GM12878 (cell line): Measurements from ENCODE around the gene GNAO1. TPM values are rescaled to one million over a fixed set of nuclear protein-coding genes. Genes with fewer than 3 reads are reported as not detected.

Source experiments
- ATAC-seq: fragments of 200-7000 bp; cut with Tn5 transposase; 3 replicates; pipeline ENCODE4 v1.9.1; 2020; ENCODE audit warnings: mild to moderate bottlenecking, moderate library complexity
- BruUV-seq: library from RNA; stranded (reverse); fragments of 400-500 nt; replicated peaks from 2 replicates; lab custom pipeline; 2021; lab: Mats Ljungman, UMichigan
- CTCF ChIA-PET: fragments of 300-600 bp; sonication (Branson Sonifier 250); formaldehyde crosslinking; extraction: SDS; loops from one replicate; lab custom pipeline; 2021; ENCODE audit warnings: inconsistent platforms; lab: Yijun Ruan, JAX
- POLR2A ChIA-PET: fragments of 350-600 bp; formaldehyde crosslinking; extraction: SDS; loops from one replicate; lab custom pipeline; 2021; ENCODE audit warnings: inconsistent platforms; lab: Charles Lee
- RAD21 ChIA-PET: fragments of 300-600 bp; sonication (Branson Sonifier 250); formaldehyde crosslinking; loops from one replicate; lab custom pipeline; 2023; ENCODE audit warnings: antibody characterized with exemption; ENCODE audit not compliant: unreplicated experiment; lab: Charles Lee
- SMC1A ChIA-PET: fragments of 300-600 bp; sonication (Branson Sonifier 250); formaldehyde crosslinking; loops from one replicate; lab custom pipeline; 2023; ENCODE audit not compliant: unreplicated experiment, uncharacterized antibody; lab: Charles Lee
- DNase-seq: peaks from one replicate; pipeline ENCODE4 v3.0.0-alpha.2; 2011; ENCODE audit warnings: low read depth, low spot score
- FAIRE-seq: peaks from 3 replicates; lab custom pipeline; 2011; peaks lifted over from hg19 to GRCh38; lab: Jason Lieb, UNC
- H2AFZ ChIP-seq: 2 replicates; pipeline ENCODE4 v1.6.0; 2011; ENCODE audit warnings: low read depth, low read length, control low read depth; ENCODE audit not compliant: control insufficient read depth
- H3K27ac ChIP-seq: 2 replicates; pipeline ENCODE4 v1.5.1; 2011; ENCODE audit warnings: control low read depth; ENCODE audit not compliant: control insufficient read depth, insufficient read depth
- H3K27me3 ChIP-seq, 2 experiments: replicated peaks in 1 of 2; 2 replicates each; pipeline versions ENCODE4 v1.6.0 to v1.6.1; 2011; ENCODE audit warnings: low read length in 1 of 2; ENCODE audit not compliant: control insufficient read depth in 2 of 2, insufficient read depth in 2 of 2
- H3K36me3 ChIP-seq, 2 experiments: 2 replicates each; pipeline ENCODE4 v1.5.1; 2011; ENCODE audit warnings: low read length in 1 of 2; ENCODE audit not compliant: control insufficient read depth in 2 of 2, insufficient read depth in 2 of 2
- H3K4me1 ChIP-seq: 2 replicates; pipeline ENCODE4 v1.6.1; 2011; ENCODE audit warnings: mild to moderate bottlenecking, low read length, moderate library complexity, mixed read lengths; ENCODE audit not compliant: control insufficient read depth, insufficient read depth
- H3K4me2 ChIP-seq: 2 replicates; pipeline ENCODE4 v1.6.0; 2011; ENCODE audit warnings: control low read depth; ENCODE audit not compliant: control insufficient read depth, insufficient read depth
- H3K4me3 ChIP-seq: fragments of 200-600 bp; sonication (generic); 2 replicates; pipeline ENCODE4 v1.5.1; 2016
- H3K79me2 ChIP-seq: 2 replicates; pipeline ENCODE4 v1.6.0; 2011; ENCODE audit warnings: low read length; ENCODE audit not compliant: control insufficient read depth, insufficient read depth
- H3K9ac ChIP-seq: 2 replicates; pipeline ENCODE4 v1.8.0; 2011; ENCODE audit warnings: low read length, control low read depth, mixed read lengths; ENCODE audit not compliant: control insufficient read depth, insufficient read depth
- H3K9me3 ChIP-seq: replicated peaks from 3 replicates; pipeline ENCODE4 v1.5.1; 2011; ENCODE audit warnings: mild to moderate bottlenecking, low read length; ENCODE audit not compliant: control insufficient read depth, insufficient read depth
- H4K20me1 ChIP-seq: 2 replicates; pipeline ENCODE4 v1.6.0; 2011; ENCODE audit not compliant: control insufficient read depth, insufficient read depth
- CBX5 ChIP-seq: sonication (generic); IDR thresholded peaks from 2 replicates; pipeline ENCODE4 v1.6.1; 2016; ENCODE audit warnings: low read depth, moderate library complexity, mild to moderate bottlenecking, inconsistent platforms
- CEBPZ ChIP-seq: fragments of 150-350 bp; IDR thresholded peaks from 2 replicates; pipeline ENCODE4 v1.6.1; 2016; ENCODE audit warnings: low read depth, low read length
- CHD2 ChIP-seq: IDR thresholded peaks from 2 replicates; pipeline ENCODE4 v1.6.1; 2011; ENCODE audit warnings: low read depth, low read length, improper control_type of control experiment, borderline replicate concordance
- CHD4 ChIP-seq: fragments of 200-600 bp; sonication (generic); IDR thresholded peaks from 2 replicates; pipeline ENCODE4 v1.6.1; 2016; ENCODE audit warnings: mild to moderate bottlenecking
- EED ChIP-seq: sonication (generic); IDR thresholded peaks from 2 replicates; pipeline ENCODE4 v1.6.1; 2016; ENCODE audit warnings: antibody characterized with exemption, low read depth
- EP300 ChIP-seq, 2 experiments: fragments of 150-350 bp in 1 of 2; IDR thresholded peaks; 2 replicates each; pipeline ENCODE4 v1.6.1; 2011 to 2012; ENCODE audit warnings: low read depth in 2 of 2, low read length in 2 of 2, borderline replicate concordance in 1 of 2, improper control_type of control experiment in 1 of 2, inconsistent platforms in 1 of 2; ENCODE audit not compliant: control insufficient read depth in 1 of 2
- HDAC2 ChIP-seq: fragments of 200-600 bp; sonication (generic); IDR thresholded peaks from 2 replicates; pipeline ENCODE4 v1.6.1; 2017
- MEF2A ChIP-seq: IDR thresholded peaks from 2 replicates; pipeline ENCODE4 v1.6.1; 2011; ENCODE audit warnings: low read depth, mild to moderate bottlenecking, low read length, moderate library complexity; ENCODE audit not compliant: insufficient read depth
- NFYA ChIP-seq: IDR thresholded peaks from 2 replicates; pipeline ENCODE4 v1.6.1; 2011; ENCODE audit warnings: low read depth, mild to moderate bottlenecking, low read length, improper control_type of control experiment, borderline replicate concordance
- RUNX3 ChIP-seq: IDR thresholded peaks from 2 replicates; pipeline ENCODE4 v1.6.1; 2012; ENCODE audit warnings: low read length, inconsistent platforms
- SKIL ChIP-seq: fragments of 450-650 bp; IDR thresholded peaks from 2 replicates; pipeline ENCODE4 v1.6.1; 2017; ENCODE audit warnings: mild to moderate bottlenecking, low read depth, inconsistent platforms; ENCODE audit not compliant: poor library complexity, severe bottlenecking
- STAT1 ChIP-seq: fragments of 450-650 bp; conservative IDR thresholded peaks from 2 replicates; pipeline ENCODE4 v1.6.1; 2014; ENCODE audit warnings: antibody characterized with exemption, mild to moderate bottlenecking
- WGBS: methylation state at CpG from one replicate; pipeline ENCODE4 v1.1.6; 2016; ENCODE audit warnings: low lambda C conversion rate; ENCODE audit not compliant: insufficient replicate concordance, insufficient coverage; ENCODE audit errors: missing lambda C conversion rate; 5-methylcytosine and 5-hydroxymethylcytosine counted together
- in situ Hi-C: fragments of 300-500 bp; cut with MboI; formaldehyde crosslinking; loops from 9 replicates; pipeline ENCODE4 v1.14.3; 2018; ENCODE audit warnings: mixed read lengths
- intact Hi-C: fragments of 100-400 bp; cut with micrococcal nuclease; formaldehyde crosslinking; loops from one replicate; pipeline ENCODE4 v1.14.2; 2022; ENCODE audit not compliant: unreplicated experiment
- polyA plus RNA-seq, 11 experiments: library from polyadenylated mRNA; depleted of rRNA in 4 of 11; unstranded in 6 of 11; stranded (reverse) in 5 of 11; fragments of >200 nt; fragmentation: Nextera tagmentation in 4 of 11; fragmentation: Illumina TruSeq in 1 of 11; extraction: Ambion mirVana in 4 of 11; extraction: Trizol in 1 of 11; gene quantifications; 1 replicate in 1 of 11; 2 replicates in 10 of 11; pipeline versions ENCODE4 v1.2.1 to v1.2.3, GENCODE V29; 2011 to 2016; ENCODE audit warnings: inconsistent platforms in 2 of 11, missing spikeins in 2 of 11, low read depth in 1 of 11
- total RNA-seq, 4 experiments: library from RNA; depleted of rRNA in 3 of 4; stranded (reverse); fragments of >200 nt in 3 of 4; fragmentation: Illumina TruSeq in 1 of 4; extraction: Trizol in 1 of 4; gene quantifications; 2 replicates each; pipeline versions ENCODE4 v1.2.1 to v1.2.3, GENCODE V29; 2013 to 2021
- TF ChIP-seq, protein P1 (sequence below): IDR thresholded peaks from 2 replicates; pipeline ENCODE4 v1.6.1; 2012; ENCODE audit warnings: mild to moderate bottlenecking, low read depth, low read length

GNAO1 gene
- total and polyA plus RNA-seq, 10 of the 15 experiments (the other 5 are each of a cell fraction or from before 2014, with no cell fraction given), result 0.05 to 0.28 (median 0.14) TPM; not detected in 6

DNA sequence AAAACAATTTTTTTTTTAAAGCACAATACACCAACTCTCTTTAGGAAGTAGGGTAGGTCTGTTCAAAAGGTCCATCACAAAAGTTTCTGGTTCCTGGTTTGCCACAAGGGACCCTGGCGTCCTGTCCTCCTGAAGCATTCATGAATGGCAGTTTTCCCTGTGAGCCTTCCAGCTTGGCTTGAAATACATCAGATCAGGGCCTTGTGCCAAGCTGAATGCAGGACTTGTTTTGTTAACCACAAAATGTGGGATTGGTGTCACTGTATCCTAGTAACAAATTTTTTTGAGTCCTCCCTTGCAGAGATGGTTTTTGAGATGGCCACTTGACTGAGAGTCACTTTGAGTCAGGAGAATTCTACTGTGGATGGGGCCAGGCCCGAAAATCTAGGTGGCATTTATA, 3.9 kb downstream of the GNAO1 start:
- H3K36me3 ChIP-seq, result no peaks in the 10 kb centered on the region
- intact Hi-C loops, result no loop called here
- no peak overlapping the region for H3K4me3 ChIP-seq
- H3K27ac ChIP-seq, result no peak overlapping the region
- CTCF ChIA-PET, result no interaction called here
- H3K27me3 ChIP-seq, result peaks cover 16 to 27% of the 10 kb centered on the region in 2 experiments
- no peak for DNase-seq
- no peak overlapping the region for H3K9ac ChIP-seq
- SMC1A ChIA-PET, result no interaction called here
- no peak for FAIRE-seq
- ATAC-seq, result no peak
- H3K79me2 ChIP-seq, result no peaks in the 10 kb centered on the region
- no peak overlapping the region for H3K4me2 ChIP-seq
- 2% methylated on average over 2 of the region's 2 CpGs for WGBS
- H3K4me1 ChIP-seq, result peaks cover 16% of the 10 kb centered on the region
- in situ Hi-C loops, result no loop called here
- no peak overlapping the region for H2AFZ ChIP-seq
- RAD21 ChIA-PET, result no interaction called here
- no TSS peak for BruUV-seq
- POLR2A ChIA-PET, result no interaction called here
- no peaks in the 10 kb centered on the region; the same call in 2 of the 3 replicates for H3K9me3 ChIP-seq
- H4K20me1 ChIP-seq, result no peaks in the 10 kb centered on the region
- no peak for TF ChIP-seq RUNX3
- TF ChIP-seq HDAC2, result no peak
- TF ChIP-seq EP300 (IDR thresholded peaks at IDR 0.05; ENCODE audit: borderline replicate concordance in 1 of 2, control insufficient read depth in 1 of 2, low read depth in 2 of 2, low read length in 2 of 2), result no peak
- TF ChIP-seq CEBPZ, result no peak
- no peak for TF ChIP-seq CHD2
- TF ChIP-seq, protein P1, sequence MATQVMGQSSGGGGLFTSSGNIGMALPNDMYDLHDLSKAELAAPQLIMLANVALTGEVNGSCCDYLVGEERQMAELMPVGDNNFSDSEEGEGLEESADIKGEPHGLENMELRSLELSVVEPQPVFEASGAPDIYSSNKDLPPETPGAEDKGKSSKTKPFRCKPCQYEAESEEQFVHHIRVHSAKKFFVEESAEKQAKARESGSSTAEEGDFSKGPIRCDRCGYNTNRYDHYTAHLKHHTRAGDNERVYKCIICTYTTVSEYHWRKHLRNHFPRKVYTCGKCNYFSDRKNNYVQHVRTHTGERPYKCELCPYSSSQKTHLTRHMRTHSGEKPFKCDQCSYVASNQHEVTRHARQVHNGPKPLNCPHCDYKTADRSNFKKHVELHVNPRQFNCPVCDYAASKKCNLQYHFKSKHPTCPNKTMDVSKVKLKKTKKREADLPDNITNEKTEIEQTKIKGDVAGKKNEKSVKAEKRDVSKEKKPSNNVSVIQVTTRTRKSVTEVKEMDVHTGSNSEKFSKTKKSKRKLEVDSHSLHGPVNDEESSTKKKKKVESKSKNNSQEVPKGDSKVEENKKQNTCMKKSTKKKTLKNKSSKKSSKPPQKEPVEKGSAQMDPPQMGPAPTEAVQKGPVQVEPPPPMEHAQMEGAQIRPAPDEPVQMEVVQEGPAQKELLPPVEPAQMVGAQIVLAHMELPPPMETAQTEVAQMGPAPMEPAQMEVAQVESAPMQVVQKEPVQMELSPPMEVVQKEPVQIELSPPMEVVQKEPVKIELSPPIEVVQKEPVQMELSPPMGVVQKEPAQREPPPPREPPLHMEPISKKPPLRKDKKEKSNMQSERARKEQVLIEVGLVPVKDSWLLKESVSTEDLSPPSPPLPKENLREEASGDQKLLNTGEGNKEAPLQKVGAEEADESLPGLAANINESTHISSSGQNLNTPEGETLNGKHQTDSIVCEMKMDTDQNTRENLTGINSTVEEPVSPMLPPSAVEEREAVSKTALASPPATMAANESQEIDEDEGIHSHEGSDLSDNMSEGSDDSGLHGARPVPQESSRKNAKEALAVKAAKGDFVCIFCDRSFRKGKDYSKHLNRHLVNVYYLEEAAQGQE, result no peak
- TF ChIP-seq CBX5, result no peak
- TF ChIP-seq STAT1, result no peak
- no peak for TF ChIP-seq CHD4
- TF ChIP-seq SKIL, result no peak
- no peak for TF ChIP-seq MEF2A
- TF ChIP-seq EED, result no peak
- TF ChIP-seq NFYA, result no peak
